Astrocyte (in vitro differentiated cells and primary cell): ENCODE data around the gene NFATC4. TPM values are rescaled to one million over a fixed set of nuclear protein-coding genes. Genes with fewer than 3 reads are reported as not detected.

Experiments
- DNase-seq: peaks from one replicate; pipeline ENCODE4 v3.0.0-alpha.2; 2010; ENCODE audit warnings: low read depth
- FAIRE-seq: peaks from 2 replicates; lab custom pipeline; 2011; peaks lifted over from hg19 to GRCh38; lab: Jason Lieb, UNC
- H2AFZ ChIP-seq: 2 replicates; pipeline ENCODE4 v1.6.0; 2012; ENCODE audit warnings: low read depth, low read length, inconsistent platforms
- H3K27ac ChIP-seq: 2 replicates; pipeline ENCODE4 v1.5.1; 2011; ENCODE audit warnings: low read depth, low read length, inconsistent platforms
- H3K27me3 ChIP-seq: 2 replicates; pipeline ENCODE4 v1.6.0; 2011; ENCODE audit warnings: low read length, inconsistent platforms; ENCODE audit not compliant: insufficient read depth
- H3K36me3 ChIP-seq: 2 replicates; pipeline ENCODE4 v1.5.1; 2011; ENCODE audit warnings: low read length, inconsistent platforms; ENCODE audit not compliant: insufficient read depth
- H3K4me1 ChIP-seq: 2 replicates; pipeline ENCODE4 v1.5.1; 2011; ENCODE audit warnings: low read length, inconsistent platforms; ENCODE audit not compliant: insufficient read depth
- H3K4me2 ChIP-seq: 2 replicates; pipeline ENCODE4 v1.6.0; 2012; ENCODE audit warnings: low read length, inconsistent platforms
- H3K4me3 ChIP-seq: 2 replicates; pipeline ENCODE4 v1.5.1; 2011; ENCODE audit warnings: low read depth, mild to moderate bottlenecking, low read length, inconsistent platforms; ENCODE audit not compliant: insufficient read depth
- H3K79me2 ChIP-seq: 2 replicates; pipeline ENCODE4 v1.6.0; 2012; ENCODE audit warnings: mild to moderate bottlenecking, low read length, inconsistent platforms; ENCODE audit not compliant: insufficient read depth
- H3K9ac ChIP-seq: 2 replicates; pipeline ENCODE4 v1.6.0; 2012; ENCODE audit warnings: mild to moderate bottlenecking, low read length, inconsistent platforms
- H3K9me3 ChIP-seq: 2 replicates; pipeline ENCODE4 v1.5.1; 2012; ENCODE audit warnings: low read depth, mild to moderate bottlenecking, low read length, inconsistent platforms; ENCODE audit not compliant: insufficient read depth
- H4K20me1 ChIP-seq: 2 replicates; pipeline ENCODE4 v1.6.0; 2012; ENCODE audit warnings: low read length, inconsistent platforms; ENCODE audit not compliant: insufficient read depth
- H3K27ac Mint-ChIP-seq: one replicate; pipeline ENCODE4 v1.8.0; 2021; ENCODE audit warnings: mild to moderate bottlenecking, mixed read lengths; ENCODE audit not compliant: unreplicated experiment
- H3K27me3 Mint-ChIP-seq: one replicate; pipeline ENCODE4 v1.8.0; 2021; ENCODE audit warnings: low read depth, mixed read lengths; ENCODE audit not compliant: unreplicated experiment
- H3K36me3 Mint-ChIP-seq: one replicate; pipeline ENCODE4 v1.8.0; 2021; ENCODE audit warnings: low read depth, mixed read lengths; ENCODE audit not compliant: unreplicated experiment
- H3K4me1 Mint-ChIP-seq: one replicate; pipeline ENCODE4 v1.8.0; 2021; ENCODE audit warnings: low read depth, mixed read lengths; ENCODE audit not compliant: unreplicated experiment
- H3K4me3 Mint-ChIP-seq: one replicate; pipeline ENCODE4 v1.8.0; 2021; ENCODE audit warnings: mild to moderate bottlenecking, moderate library complexity, mixed read lengths; ENCODE audit not compliant: unreplicated experiment
- H3K9me3 Mint-ChIP-seq: one replicate; pipeline ENCODE4 v1.8.0; 2021; ENCODE audit warnings: mild to moderate bottlenecking, mixed read lengths; ENCODE audit not compliant: unreplicated experiment
- EZH2 ChIP-seq: IDR thresholded peaks from 2 replicates; pipeline ENCODE4 v1.6.1; 2012; ENCODE audit warnings: mild to moderate bottlenecking, low read length, inconsistent platforms; ENCODE audit not compliant: insufficient read depth
- total RNA-seq: library from RNA; stranded (reverse); gene quantifications from 2 replicates; pipeline ENCODE4 v1.2.1, GENCODE V29; 2021
- TF ChIP-seq, protein P1 (sequence below): IDR thresholded peaks from 2 replicates; pipeline ENCODE4 v1.5.1; 2011; ENCODE audit warnings: low read depth, mild to moderate bottlenecking, inconsistent platforms, low read length, moderate library complexity; ENCODE audit not compliant: insufficient read depth

The NFATC4 gene
- total RNA-seq, 1 donor from 2014 or later = 61.9 TPM

- no peak for DNase-seq
- H3K9me3 ChIP-seq = peaks cover 2% of the 10 kb centered on the region
- no peaks in the 10 kb centered on the region for H3K36me3 ChIP-seq
- no peak overlapping the region for H3K9ac ChIP-seq
- no peaks in the 10 kb centered on the region for H3K79me2 ChIP-seq
- peaks cover 7% of the 10 kb centered on the region for H3K27me3 ChIP-seq
- H4K20me1 ChIP-seq = no peaks in the 10 kb centered on the region
- H3K4me1 ChIP-seq = peaks cover 4% of the 10 kb centered on the region
- no peak overlapping the region for H2AFZ ChIP-seq
- Mint-ChIP-seq H3K36me3 (no peaks in the 10 kb centered on the region), H3K27ac (no peak overlapping the region), H3K4me1 (peaks cover 8% of the 10 kb centered on the region), H3K27me3 (peaks cover 3% of the 10 kb centered on the region), H3K4me3 (no peak overlapping the region), H3K9me3 (no peaks in the 10 kb centered on the region)
- no peak for TF ChIP-seq EZH2
- TF ChIP-seq, protein P1, sequence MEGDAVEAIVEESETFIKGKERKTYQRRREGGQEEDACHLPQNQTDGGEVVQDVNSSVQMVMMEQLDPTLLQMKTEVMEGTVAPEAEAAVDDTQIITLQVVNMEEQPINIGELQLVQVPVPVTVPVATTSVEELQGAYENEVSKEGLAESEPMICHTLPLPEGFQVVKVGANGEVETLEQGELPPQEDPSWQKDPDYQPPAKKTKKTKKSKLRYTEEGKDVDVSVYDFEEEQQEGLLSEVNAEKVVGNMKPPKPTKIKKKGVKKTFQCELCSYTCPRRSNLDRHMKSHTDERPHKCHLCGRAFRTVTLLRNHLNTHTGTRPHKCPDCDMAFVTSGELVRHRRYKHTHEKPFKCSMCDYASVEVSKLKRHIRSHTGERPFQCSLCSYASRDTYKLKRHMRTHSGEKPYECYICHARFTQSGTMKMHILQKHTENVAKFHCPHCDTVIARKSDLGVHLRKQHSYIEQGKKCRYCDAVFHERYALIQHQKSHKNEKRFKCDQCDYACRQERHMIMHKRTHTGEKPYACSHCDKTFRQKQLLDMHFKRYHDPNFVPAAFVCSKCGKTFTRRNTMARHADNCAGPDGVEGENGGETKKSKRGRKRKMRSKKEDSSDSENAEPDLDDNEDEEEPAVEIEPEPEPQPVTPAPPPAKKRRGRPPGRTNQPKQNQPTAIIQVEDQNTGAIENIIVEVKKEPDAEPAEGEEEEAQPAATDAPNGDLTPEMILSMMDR = no peak
- no peak overlapping the region for H3K4me2 ChIP-seq
- H3K27ac ChIP-seq = no peak overlapping the region
- no peak overlapping the region for H3K4me3 ChIP-seq
- FAIRE-seq = no peak
Observed at GRCh38 chr14:24388474-24389179, 20.6 kb downstream of the NFATC4 start.

GRCh38 chr14:24389226-24389848, 21.4 kb downstream of the NFATC4 start:
- FAIRE-seq (no peak), DNase-seq (peak; percentile 22)
- Histone ChIP-seq H3K4me1 (peaks cover 4% of the 10 kb centered on the region), H3K27me3 (peaks cover 3% of the 10 kb centered on the region), H3K9ac (no peak overlapping the region), H3K4me3 (no peak overlapping the region), H3K4me2 (no peak overlapping the region), H3K27ac (no peak overlapping the region), H3K36me3 (no peaks in the 10 kb centered on the region), H3K9me3 (peaks cover 2% of the 10 kb centered on the region), H2AFZ (no peak overlapping the region), H3K79me2 (no peaks in the 10 kb centered on the region), H4K20me1 (no peaks in the 10 kb centered on the region)
- H3K4me3 Mint-ChIP-seq = no peak overlapping the region
- H3K4me1 Mint-ChIP-seq = peaks cover 8% of the 10 kb centered on the region
- no peak overlapping the region for H3K27ac Mint-ChIP-seq
- H3K27me3 Mint-ChIP-seq = peaks cover 3% of the 10 kb centered on the region
- no peaks in the 10 kb centered on the region for H3K9me3 Mint-ChIP-seq
- TF ChIP-seq EZH2 = no peak
- TF ChIP-seq, protein P1 = no peak
- no peaks in the 10 kb centered on the region for H3K36me3 Mint-ChIP-seq
